MM.1S (cell line): ENCODE measurements around the gene SCAPER.

ENCODE experiments used
- DNase-seq: peaks from one replicate; pipeline ENCODE4 v3.0.0-alpha.2; 2015
- H2AFZ ChIP-seq: fragments of 300-600 bp; sonication (generic); 2 replicates; pipeline ENCODE4 v1.6.0; 2016; ENCODE audit warnings: antibody characterized with exemption, low read length
- H3F3A ChIP-seq: fragments of 300-600 bp; sonication (generic); 2 replicates; pipeline ENCODE4 v1.6.1; 2016; ENCODE audit warnings: mild to moderate bottlenecking, antibody characterized with exemption, low read length, moderate library complexity, mixed read lengths; ENCODE audit not compliant: insufficient read depth
- H3K27ac ChIP-seq: fragments of 300-600 bp; sonication (generic); 2 replicates; pipeline ENCODE4 v1.5.1; 2016; ENCODE audit warnings: mild to moderate bottlenecking, low read length
- H3K27me3 ChIP-seq: fragments of 300-600 bp; sonication (generic); replicated peaks from 2 replicates; pipeline ENCODE4 v1.6.0; 2016; ENCODE audit warnings: low read length; ENCODE audit not compliant: insufficient read depth
- H3K36me3 ChIP-seq: fragments of 300-600 bp; sonication (generic); replicated peaks from 2 replicates; pipeline ENCODE4 v1.6.1; 2016; ENCODE audit warnings: mild to moderate bottlenecking, low read length, mixed read lengths; ENCODE audit not compliant: insufficient read depth
- H3K4me1 ChIP-seq: fragments of 300-600 bp; sonication (generic); 2 replicates; pipeline ENCODE4 v1.6.1; 2016; ENCODE audit warnings: low read length, mixed read lengths
- H3K4me2 ChIP-seq: fragments of 300-600 bp; sonication (generic); 2 replicates; pipeline ENCODE4 v1.6.0; 2016; ENCODE audit warnings: low read depth, low read length
- H3K4me3 ChIP-seq: fragments of 300-600 bp; sonication (generic); 2 replicates; pipeline ENCODE4 v1.5.1; 2016; ENCODE audit warnings: low read length, mixed read lengths
- H3K79me2 ChIP-seq: fragments of 300-600 bp; sonication (generic); 2 replicates; pipeline ENCODE4 v1.6.1; 2016; ENCODE audit warnings: mixed run types, low read length, mixed read lengths
- H3K9ac ChIP-seq: fragments of 300-600 bp; sonication (generic); 2 replicates; pipeline ENCODE4 v1.6.1; 2016; ENCODE audit warnings: low read length, mixed read lengths
- H3K9me2 ChIP-seq: fragments of 300-600 bp; sonication (generic); replicated peaks from 2 replicates; pipeline ENCODE4 v1.6.1; 2016; ENCODE audit warnings: mild to moderate bottlenecking, low read length, mixed read lengths; ENCODE audit not compliant: insufficient read depth
- H3K9me3 ChIP-seq: fragments of 300-600 bp; sonication (generic); replicated peaks from 2 replicates; pipeline ENCODE4 v1.6.1; 2016; ENCODE audit warnings: mild to moderate bottlenecking, low read length, mixed read lengths; ENCODE audit not compliant: insufficient read depth
- H4K20me1 ChIP-seq: fragments of 300-600 bp; sonication (generic); 2 replicates; pipeline ENCODE4 v1.6.1; 2016; ENCODE audit warnings: mild to moderate bottlenecking, low read length, moderate library complexity, mixed read lengths; ENCODE audit not compliant: insufficient read depth
- CTCF ChIP-seq: fragments of 300-600 bp; sonication (generic); IDR thresholded peaks from 2 replicates; pipeline ENCODE4 v1.5.1; 2016; ENCODE audit warnings: antibody characterized with exemption, low read length, mixed read lengths
- EZH2 ChIP-seq: fragments of 300-600 bp; sonication (generic); optimal IDR thresholded peaks from 2 replicates; pipeline ENCODE3; 2017; ENCODE audit warnings: low read depth, mild to moderate bottlenecking, antibody characterized with exemption, low read length, mixed read lengths
- EZH2phosphoT487 ChIP-seq: fragments of 300-600 bp; sonication (generic); IDR thresholded peaks from 2 replicates; pipeline ENCODE4 v1.6.1; 2018; ENCODE audit warnings: antibody characterized with exemption, low read length

Gene SCAPER

DNA sequence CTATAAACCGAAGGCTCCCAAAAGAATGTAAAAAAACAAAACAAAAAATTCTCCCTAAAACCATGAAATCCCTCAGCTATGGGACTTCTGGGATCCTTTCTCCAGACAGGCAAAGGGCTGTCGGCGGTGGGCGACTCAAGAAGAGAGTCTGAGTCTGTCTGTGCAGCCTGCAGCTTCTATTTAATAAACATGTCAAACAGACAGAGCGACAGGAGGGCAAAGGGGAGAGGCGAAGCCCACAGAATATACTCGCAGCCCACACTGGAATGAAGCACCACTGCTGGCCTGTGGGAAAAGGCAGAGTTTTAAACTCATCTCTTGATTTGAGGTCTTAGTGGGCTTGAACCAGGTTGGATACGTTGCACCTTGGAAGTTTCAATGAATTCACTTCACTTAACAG is 528.3 kb downstream of the SCAPER start:
- H3K4me2 ChIP-seq: no peak overlapping the region

DNA sequence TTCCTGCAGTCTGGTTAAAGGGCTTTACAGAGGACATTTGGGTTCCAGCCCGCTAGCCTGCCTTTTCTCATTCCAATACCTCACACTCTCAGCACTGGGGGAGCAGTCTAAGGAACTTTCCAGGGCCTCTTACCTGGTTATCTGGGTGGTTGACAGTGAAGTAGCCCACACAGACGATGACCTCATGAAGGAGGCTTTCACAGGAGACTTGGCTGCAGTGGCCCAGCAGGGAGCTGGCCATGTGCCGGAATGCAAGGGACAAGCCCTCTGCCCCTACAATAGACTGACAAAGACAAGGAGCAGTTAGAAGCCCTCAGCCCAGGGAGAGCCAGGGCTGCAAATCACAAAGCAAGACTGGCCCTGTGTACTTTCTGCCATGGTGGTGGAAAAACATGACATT is 529.1 kb downstream of the SCAPER start:
- Histone ChIP-seq H3K4me1 (no peaks in the 10 kb centered on the region), H2AFZ (no peak overlapping the region), H3K27me3 (no peaks in the 10 kb centered on the region), H3K9ac (no peak overlapping the region), H3K4me2 (no peak overlapping the region), H3K9me3 (no peaks in the 10 kb centered on the region), H3K9me2 (no peaks in the 10 kb centered on the region), H3F3A (no peaks in the 10 kb centered on the region), H3K36me3 (no peaks in the 10 kb centered on the region), H3K27ac (no peak overlapping the region), H4K20me1 (no peaks in the 10 kb centered on the region), H3K79me2 (no peaks in the 10 kb centered on the region), H3K4me3 (no peak overlapping the region)
- DNase-seq: no peak
- no peak for TF ChIP-seq CTCF

More for the DNA sequence above, 528.3 kb downstream of the SCAPER start:
- Histone ChIP-seq H3F3A (no peaks in the 10 kb centered on the region), H4K20me1 (no peaks in the 10 kb centered on the region), H3K27ac (no peak overlapping the region), H3K9me3 (no peaks in the 10 kb centered on the region), H2AFZ (no peak overlapping the region), H3K4me1 (no peaks in the 10 kb centered on the region), H3K27me3 (no peaks in the 10 kb centered on the region), H3K4me3 (no peak overlapping the region), H3K9me2 (no peaks in the 10 kb centered on the region), H3K9ac (no peak overlapping the region), H3K36me3 (no peaks in the 10 kb centered on the region), H3K79me2 (no peaks in the 10 kb centered on the region)
- no peak for DNase-seq
- TF ChIP-seq EZH2phosphoT487 (no peak), EZH2 (no peak), CTCF (no peak)

DNA sequence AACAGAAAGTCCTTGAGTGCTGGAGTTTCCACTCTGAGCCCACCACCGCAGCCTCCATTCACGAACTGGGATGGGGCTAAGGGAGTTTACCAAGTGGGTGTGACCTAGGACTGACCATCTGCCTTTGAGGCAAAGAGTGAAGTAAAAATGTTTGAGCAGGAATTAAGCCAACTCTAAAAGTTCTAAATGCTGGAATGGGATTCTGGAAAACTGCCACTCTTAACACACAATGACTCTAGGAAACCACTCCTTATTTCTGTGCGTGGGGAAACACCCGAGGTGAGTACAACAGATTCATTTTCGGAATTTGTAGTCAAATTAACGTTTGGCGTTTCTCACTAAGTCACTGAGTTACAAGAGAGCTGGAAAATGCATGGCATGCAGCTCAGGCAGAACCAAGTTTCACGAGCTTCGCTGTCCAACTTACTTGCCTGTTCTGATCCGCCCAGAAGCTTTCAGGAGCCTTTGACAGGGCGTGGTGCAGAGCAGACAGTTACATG is 537.0 kb downstream of the SCAPER start:
- no peaks in the 10 kb centered on the region for H3K36me3 ChIP-seq
- TF ChIP-seq CTCF: no peak
- no peak for TF ChIP-seq EZH2
- TF ChIP-seq EZH2phosphoT487: no peak
- no peak overlapping the region for H2AFZ ChIP-seq
- H3K27me3 ChIP-seq: no peaks in the 10 kb centered on the region
- H3K4me3 ChIP-seq: no peak overlapping the region
- no peaks in the 10 kb centered on the region for H3K9me2 ChIP-seq
- H3K27ac ChIP-seq: no peak overlapping the region
- no peaks in the 10 kb centered on the region for H3K79me2 ChIP-seq
- DNase-seq: no peak
- no peaks in the 10 kb centered on the region for H4K20me1 ChIP-seq
- no peak overlapping the region for H3K9ac ChIP-seq
- H3K4me2 ChIP-seq: no peak overlapping the region
- H3K4me1 ChIP-seq: no peaks in the 10 kb centered on the region
- H3K9me3 ChIP-seq: no peaks in the 10 kb centered on the region; the same call in 1 of the 2 replicates
- H3F3A ChIP-seq: no peaks in the 10 kb centered on the region
